Measurements from ENCODE around the gene ELAPOR1.

GRCh38 chr1:109118089-109118488 lies 4.2 kb downstream of the ELAPOR1 start:
- TF ChIP-seq CTCF (IDR thresholded peaks at IDR 0.05; ENCODE audit: low read length), result no peak
- no peak for TF ChIP-seq EZH2 (optimal IDR thresholded peaks at IDR 0.05; ENCODE audit: low read depth, low read length)
- TF ChIP-seq EZH2phosphoT487 (IDR thresholded peaks at IDR 0.05; ENCODE audit: low read length), result no peak
